Progenitor cell of endocrine pancreas (in vitro differentiated cells): ENCODE results near the gene EIF2S1. TPM values are rescaled to one million over a fixed set of nuclear protein-coding genes. Genes with fewer than 3 reads are reported as not detected.
"Not testable (repeated sequence)": the region's sequence is repeated elsewhere in the genome, so short reads cannot be mapped to it uniquely, and the experiment has no call there.

Experiments used
- DNase-seq: peaks from one replicate; pipeline ENCODE4 v3.0.0; 2021; ENCODE audit warnings: low spot score; ENCODE audit not compliant: unreplicated experiment
- H3K27ac Mint-ChIP-seq: 2 replicates; pipeline ENCODE4 v1.8.0; 2021; ENCODE audit warnings: mild to moderate bottlenecking, moderate library complexity, mixed read lengths
- H3K27me3 Mint-ChIP-seq: 2 replicates; pipeline ENCODE4 v1.8.0; 2021; ENCODE audit warnings: mixed read lengths
- H3K36me3 Mint-ChIP-seq: 2 replicates; pipeline ENCODE4 v1.8.0; 2022; ENCODE audit warnings: mixed read lengths; ENCODE audit not compliant: insufficient read depth
- H3K4me1 Mint-ChIP-seq: 2 replicates; pipeline ENCODE4 v1.8.0; 2021; ENCODE audit warnings: low read depth, mixed read lengths
- H3K4me3 Mint-ChIP-seq: 2 replicates; pipeline ENCODE4 v1.8.0; 2021; ENCODE audit warnings: low read depth, mild to moderate bottlenecking, moderate library complexity, mixed read lengths
- H3K9me3 Mint-ChIP-seq: 2 replicates; pipeline ENCODE4 v1.8.0; 2021; ENCODE audit warnings: low read depth, mixed read lengths
- total RNA-seq: library from RNA; stranded (reverse); gene quantifications from 2 replicates; pipeline ENCODE4 v1.2.1, GENCODE V29; 2021
- TF ChIP-seq, protein P1 (sequence below): fragments of 200-600 bp; sonication (generic); IDR thresholded peaks from one replicate; pipeline ENCODE4 v1.5.0; 2021; ENCODE audit warnings: antibody characterized with exemption, mild to moderate bottlenecking; ENCODE audit not compliant: unreplicated experiment

The EIF2S1 gene
- total RNA-seq, 1 donor from 2014 or later, result 73.6 TPM

DNA sequence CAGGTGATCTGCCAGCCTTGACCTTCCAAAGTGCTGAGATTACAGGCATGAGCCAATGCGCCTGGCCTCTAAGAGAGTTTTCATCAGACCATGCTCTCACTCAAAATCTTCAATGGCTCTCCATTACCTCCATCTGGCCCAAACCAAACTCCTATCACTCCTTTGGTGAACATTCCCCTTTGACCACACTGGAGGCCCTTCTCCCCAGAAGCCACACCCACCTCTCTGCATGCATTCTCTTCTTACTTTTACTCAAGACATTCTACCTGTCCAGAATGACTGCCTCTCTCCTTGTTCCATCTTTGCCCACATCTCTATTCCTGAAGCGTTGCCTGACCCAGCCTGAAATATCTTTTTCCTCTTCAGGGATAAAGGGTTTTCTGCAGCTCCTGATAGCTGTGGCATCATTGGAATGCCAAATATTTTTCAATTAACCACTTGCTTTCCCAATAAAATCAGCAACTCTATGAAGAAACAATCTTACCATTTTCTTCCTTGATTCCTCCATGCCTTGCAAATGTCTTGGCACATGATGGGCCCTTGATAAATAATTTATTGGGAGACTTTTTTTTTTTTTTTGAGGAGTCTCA, 36.3 kb downstream of the EIF2S1 start:
- TF ChIP-seq, protein P1, sequence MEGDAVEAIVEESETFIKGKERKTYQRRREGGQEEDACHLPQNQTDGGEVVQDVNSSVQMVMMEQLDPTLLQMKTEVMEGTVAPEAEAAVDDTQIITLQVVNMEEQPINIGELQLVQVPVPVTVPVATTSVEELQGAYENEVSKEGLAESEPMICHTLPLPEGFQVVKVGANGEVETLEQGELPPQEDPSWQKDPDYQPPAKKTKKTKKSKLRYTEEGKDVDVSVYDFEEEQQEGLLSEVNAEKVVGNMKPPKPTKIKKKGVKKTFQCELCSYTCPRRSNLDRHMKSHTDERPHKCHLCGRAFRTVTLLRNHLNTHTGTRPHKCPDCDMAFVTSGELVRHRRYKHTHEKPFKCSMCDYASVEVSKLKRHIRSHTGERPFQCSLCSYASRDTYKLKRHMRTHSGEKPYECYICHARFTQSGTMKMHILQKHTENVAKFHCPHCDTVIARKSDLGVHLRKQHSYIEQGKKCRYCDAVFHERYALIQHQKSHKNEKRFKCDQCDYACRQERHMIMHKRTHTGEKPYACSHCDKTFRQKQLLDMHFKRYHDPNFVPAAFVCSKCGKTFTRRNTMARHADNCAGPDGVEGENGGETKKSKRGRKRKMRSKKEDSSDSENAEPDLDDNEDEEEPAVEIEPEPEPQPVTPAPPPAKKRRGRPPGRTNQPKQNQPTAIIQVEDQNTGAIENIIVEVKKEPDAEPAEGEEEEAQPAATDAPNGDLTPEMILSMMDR, result no peak
- Mint-ChIP-seq H3K9me3 (no peaks in the 10 kb centered on the region), H3K4me1 (peaks cover 13% of the 10 kb centered on the region), H3K27ac (no peak overlapping the region), H3K36me3 (no peaks in the 10 kb centered on the region), H3K4me3 (peak overlapping the region; percentile 2), H3K27me3 (peaks cover 2% of the 10 kb centered on the region)
- DNase-seq, result no peak

- no peak for DNase-seq
- Mint-ChIP-seq H3K36me3 (no peaks in the 10 kb centered on the region), H3K27me3 (peaks cover 2% of the 10 kb centered on the region), H3K4me3 (no peak overlapping the region), H3K9me3 (peaks cover under 1% of the 10 kb centered on the region), H3K27ac (no peak overlapping the region), H3K4me1 (peaks cover 8% of the 10 kb centered on the region)
- TF ChIP-seq, protein P1, result no peak
Observed at GRCh38 chr14:67397536-67397935, 37.4 kb downstream of the EIF2S1 start.

GRCh38 chr14:67400434-67400833, 40.3 kb downstream of the EIF2S1 start:
- Mint-ChIP-seq H3K4me1 (peaks cover 5% of the 10 kb centered on the region), H3K36me3 (no peaks in the 10 kb centered on the region), H3K9me3 (peaks cover 3% of the 10 kb centered on the region), H3K27me3 (peaks cover 2% of the 10 kb centered on the region), H3K27ac (no peak overlapping the region), H3K4me3 (no peak overlapping the region)
- DNase-seq, result no peak
- TF ChIP-seq, protein P1, result no peak

GRCh38 chr14:67405771-67406170, 45.6 kb downstream of the EIF2S1 start:
- Mint-ChIP-seq H3K27ac (no peak overlapping the region), H3K4me3 (no peak overlapping the region), H3K4me1 (no peaks in the 10 kb centered on the region), H3K36me3 (no peaks in the 10 kb centered on the region), H3K27me3 (no peaks in the 10 kb centered on the region), H3K9me3 (peaks cover 3% of the 10 kb centered on the region)
- TF ChIP-seq, protein P1, result no peak
- DNase-seq, result no peak

- not testable (repeated sequence) for H3K9me3 Mint-ChIP-seq, H3K4me1 Mint-ChIP-seq, H3K27ac Mint-ChIP-seq, H3K4me3 Mint-ChIP-seq, DNase-seq, H3K27me3 Mint-ChIP-seq, H3K36me3 Mint-ChIP-seq
Observed at GRCh38 chr14:67408122-67408801, 48.1 kb downstream of the EIF2S1 start.

DNA sequence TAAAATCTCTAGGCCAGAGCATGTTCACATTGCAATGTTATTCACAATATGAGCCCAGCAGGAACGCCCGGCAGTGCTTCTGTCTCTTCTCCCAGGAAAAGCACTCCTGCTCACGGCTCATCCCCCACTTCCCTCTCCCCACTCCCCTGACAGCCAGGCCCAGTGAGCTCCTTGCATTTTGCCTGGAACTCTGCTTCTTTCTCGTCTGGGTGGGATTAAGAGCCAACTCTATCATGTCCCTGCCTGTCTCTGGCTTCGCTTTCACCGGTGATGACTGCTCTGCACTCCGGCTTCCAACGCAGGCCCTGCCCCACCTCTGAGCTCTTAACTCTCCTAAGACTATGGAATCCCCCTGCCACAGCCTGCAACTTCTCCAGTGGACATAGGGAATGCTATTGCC, 49.3 kb downstream of the EIF2S1 start:
- Mint-ChIP-seq H3K4me3 (no peak overlapping the region), H3K27ac (no peak overlapping the region)
- TF ChIP-seq, protein P1, result no peak

More for the DNA sequence above, 49.3 kb downstream of the EIF2S1 start:
- DNase-seq, result no peak
- no peaks in the 10 kb centered on the region for H3K36me3 Mint-ChIP-seq
- no peaks in the 10 kb centered on the region for H3K4me1 Mint-ChIP-seq
- H3K9me3 Mint-ChIP-seq, result no peaks in the 10 kb centered on the region
- H3K27me3 Mint-ChIP-seq, result no peaks in the 10 kb centered on the region
